ENCODE measurements around the gene PCK2.

PCK2 gene

DNA sequence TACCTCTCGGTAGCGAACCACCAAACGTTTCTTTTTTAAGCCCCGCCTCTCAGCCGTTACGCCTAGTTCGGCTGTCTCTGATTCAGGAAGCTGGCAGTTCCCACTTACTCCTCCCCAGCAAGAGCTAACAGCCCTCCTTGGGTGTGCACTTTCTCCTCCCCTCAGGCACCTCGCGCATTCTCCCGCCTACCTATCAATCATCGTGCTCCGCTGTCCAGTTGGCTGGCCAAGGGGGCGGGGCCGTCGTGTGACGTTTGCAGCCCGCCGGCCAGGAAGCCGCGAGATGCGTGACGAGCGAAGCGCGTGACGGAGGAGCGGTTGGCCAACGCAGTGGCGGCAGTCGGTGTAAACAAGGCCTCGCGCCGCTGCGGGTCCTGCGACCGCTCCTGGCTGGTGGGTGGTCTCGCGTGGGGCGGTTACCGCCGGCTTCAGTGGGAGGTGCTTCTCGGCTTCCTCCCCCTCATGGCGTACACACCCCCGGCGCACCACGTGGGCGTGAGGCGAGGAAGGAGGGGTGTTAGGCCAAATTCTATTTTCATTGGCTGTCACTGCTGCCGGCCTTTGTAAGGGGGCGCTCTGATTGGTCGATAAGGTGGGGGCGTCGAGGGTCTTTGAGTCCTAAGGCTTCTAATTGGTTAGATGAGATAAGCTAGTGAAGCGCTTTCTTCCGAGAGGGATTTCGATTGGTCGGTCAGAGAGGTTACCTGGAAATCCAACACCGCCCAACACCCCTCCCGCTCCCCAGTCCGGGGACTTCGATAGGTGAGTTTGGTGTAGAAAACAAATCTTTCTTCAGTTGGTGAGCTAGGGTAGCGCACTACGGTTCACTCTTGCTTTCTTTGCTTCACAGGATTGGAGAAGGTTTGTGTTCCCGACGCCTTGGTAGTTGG lies 20.7 kb downstream of the PCK2 start, which contains the start of the genes DCAF11 and NRL:
TSS of gene DCAF11 (plus strand) at position 246 of the 890 bp plus-strand sequence. CDS start 818 bp downstream, outside the sequence.
TSS of gene NRL (minus strand) at position 418 of the 890 bp plus-strand sequence. CDS start 32,101 bp downstream, outside the sequence.
- DNase-seq (ENCODE audit: low read depth in 2 of 3, low spot score in 1 of 3) = peak; percentile 95 to 98 (median 98)

DNA sequence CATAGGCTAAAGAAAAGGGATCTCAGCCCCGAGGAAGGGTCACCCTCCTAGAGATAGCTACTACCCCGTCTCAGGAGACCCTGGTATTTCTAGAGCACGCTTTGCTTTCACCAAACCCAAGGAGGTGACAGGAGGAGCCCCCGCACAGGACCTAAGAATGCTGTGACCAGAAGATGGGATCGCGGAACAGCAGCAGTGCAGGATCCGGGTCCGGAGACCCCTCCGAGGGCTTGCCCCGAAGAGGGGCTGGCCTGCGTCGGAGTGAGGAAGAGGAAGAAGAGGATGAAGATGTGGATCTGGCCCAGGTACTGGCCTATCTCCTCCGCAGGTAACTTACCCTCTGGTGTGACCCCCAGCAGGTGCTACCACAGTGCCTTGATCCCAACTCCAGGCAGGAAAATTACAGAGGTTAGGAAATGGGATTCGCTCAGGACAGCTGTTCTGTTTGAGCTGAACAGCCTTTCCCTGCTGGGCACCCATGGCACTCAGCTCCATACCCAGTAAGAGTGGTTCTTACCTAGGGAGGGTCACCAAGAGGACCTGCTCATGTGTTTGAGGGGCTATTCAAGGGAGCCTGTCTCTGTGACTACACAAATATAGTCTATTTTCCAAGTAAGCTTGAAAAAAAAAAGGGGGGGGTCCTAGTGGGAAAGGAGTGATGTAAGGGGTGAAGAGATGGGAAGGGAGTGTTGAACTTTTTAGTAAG lies 21.5 kb downstream of the PCK2 start:
- no peak for DNase-seq (ENCODE audit: low read depth in 2 of 3, low spot score in 1 of 3)

- DNase-seq (ENCODE audit: low read depth in 2 of 3, low spot score in 1 of 3) = no peak
Observed at GRCh38 chr14:24116128-24116814, 22.2 kb downstream of the PCK2 start.

DNA sequence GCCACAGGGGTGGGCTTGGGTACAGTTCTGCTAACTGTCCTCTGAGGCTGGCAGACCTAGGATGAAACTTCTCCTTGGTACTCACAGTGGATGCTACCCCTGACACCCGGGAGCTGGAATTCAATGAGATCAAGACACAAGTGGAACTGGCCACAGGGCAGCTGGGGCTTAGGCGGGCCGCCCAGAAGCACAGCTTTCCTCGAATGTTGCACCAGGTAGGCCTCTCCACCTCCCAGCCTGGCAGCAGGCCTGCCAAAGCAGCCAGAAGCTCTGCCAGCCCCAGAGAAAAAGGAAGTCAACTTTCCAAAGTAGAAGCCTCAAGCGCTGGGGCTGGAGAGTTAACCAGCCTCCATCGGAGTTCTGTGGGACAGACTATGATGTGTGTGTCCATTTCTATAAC lies 23.1 kb downstream of the PCK2 start:
- no peak for DNase-seq (ENCODE audit: low read depth in 2 of 3, low spot score in 1 of 3)

- DNase-seq (ENCODE audit: low read depth in 2 of 3, low spot score in 1 of 3) = no peak
Observed at GRCh38 chr14:24119691-24120090, 25.6 kb downstream of the PCK2 start.

DNA sequence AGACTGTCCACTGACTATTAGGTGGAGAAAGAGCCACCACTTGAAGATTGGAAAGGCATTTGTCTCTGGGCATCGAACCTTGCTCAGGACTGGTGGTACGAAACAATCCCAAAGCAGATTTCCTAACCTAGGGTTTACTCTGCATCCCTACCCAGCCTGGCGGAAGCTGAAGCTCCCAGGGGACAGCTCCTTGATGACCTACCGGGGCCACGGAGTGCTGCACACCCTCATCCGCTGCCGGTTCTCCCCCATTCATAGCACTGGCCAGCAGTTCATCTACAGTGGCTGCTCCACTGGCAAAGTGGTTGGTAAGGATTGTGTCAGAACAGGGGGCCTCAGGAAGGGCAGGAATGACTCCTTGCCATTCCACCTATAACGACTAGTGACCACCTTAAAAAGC lies 27.1 kb downstream of the PCK2 start:
- DNase-seq (ENCODE audit: low read depth in 2 of 3, low spot score in 1 of 3) = no peak

- no peak for DNase-seq (ENCODE audit: low read depth in 2 of 3, low spot score in 1 of 3)
Observed at GRCh38 chr14:24122416-24122815, 28.3 kb downstream of the PCK2 start.

- no peak for DNase-seq (ENCODE audit: low read depth in 2 of 3, low spot score in 1 of 3)
Observed at GRCh38 chr14:24122898-24123297, 28.8 kb downstream of the PCK2 start.

DNA sequence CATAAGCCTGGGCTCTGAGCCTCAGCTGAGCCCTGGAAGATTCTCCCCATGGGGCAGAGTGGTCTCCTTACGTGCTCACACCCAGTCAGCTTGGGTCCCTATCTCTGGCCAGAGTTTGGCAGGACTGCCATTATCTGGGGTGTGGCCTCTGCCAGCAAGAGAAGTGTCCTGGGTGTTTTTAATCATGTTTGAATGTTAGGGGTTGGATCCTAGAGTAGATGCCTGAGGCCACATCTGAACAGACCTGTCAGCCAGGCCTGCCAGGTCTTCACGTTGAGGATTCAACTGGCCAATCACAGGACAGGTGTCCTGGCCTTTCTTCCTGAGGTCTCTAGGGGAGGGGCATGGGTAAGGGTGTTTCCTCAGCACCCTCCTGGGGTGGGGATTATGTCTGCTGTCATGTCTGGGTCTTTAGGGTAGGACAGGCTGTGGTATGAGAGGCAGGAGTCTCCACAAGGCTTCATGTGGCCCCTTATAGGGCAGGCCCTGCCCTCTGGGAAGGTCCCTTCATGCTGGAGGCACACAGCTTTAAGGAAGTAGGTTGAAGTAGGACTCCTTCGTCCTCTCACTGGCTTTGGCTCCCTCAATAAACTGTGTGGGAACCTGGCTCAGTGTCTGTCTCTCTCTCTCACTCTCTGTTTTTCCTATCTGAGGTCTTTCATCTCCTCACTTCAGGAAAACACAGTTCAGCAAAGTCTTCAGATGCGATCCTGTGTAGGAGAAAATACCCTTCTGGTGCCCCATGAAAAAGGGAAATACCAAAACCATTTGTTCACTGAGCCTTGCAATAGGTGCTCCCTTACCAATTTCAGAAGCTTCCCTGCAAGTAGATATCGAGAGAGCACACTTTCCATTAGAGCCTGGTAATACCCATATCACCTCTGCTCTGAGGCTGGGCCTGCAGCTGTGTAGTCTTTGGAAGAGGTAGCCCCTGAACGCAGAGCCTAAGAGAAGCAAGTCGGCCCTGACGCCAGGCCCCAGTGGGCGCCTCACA lies 29.6 kb downstream of the PCK2 start:
- no peak for DNase-seq (ENCODE audit: low read depth in 2 of 3, low spot score in 1 of 3)

GRCh38 chr14:24126939-24127338 lies 32.8 kb downstream of the PCK2 start:
- no peak for DNase-seq (ENCODE audit: low read depth in 2 of 3, low spot score in 1 of 3)

GRCh38 chr14:24127673-24128072 lies 33.6 kb downstream of the PCK2 start:
- no peak for DNase-seq (ENCODE audit: low read depth in 2 of 3, low spot score in 1 of 3)

DNA sequence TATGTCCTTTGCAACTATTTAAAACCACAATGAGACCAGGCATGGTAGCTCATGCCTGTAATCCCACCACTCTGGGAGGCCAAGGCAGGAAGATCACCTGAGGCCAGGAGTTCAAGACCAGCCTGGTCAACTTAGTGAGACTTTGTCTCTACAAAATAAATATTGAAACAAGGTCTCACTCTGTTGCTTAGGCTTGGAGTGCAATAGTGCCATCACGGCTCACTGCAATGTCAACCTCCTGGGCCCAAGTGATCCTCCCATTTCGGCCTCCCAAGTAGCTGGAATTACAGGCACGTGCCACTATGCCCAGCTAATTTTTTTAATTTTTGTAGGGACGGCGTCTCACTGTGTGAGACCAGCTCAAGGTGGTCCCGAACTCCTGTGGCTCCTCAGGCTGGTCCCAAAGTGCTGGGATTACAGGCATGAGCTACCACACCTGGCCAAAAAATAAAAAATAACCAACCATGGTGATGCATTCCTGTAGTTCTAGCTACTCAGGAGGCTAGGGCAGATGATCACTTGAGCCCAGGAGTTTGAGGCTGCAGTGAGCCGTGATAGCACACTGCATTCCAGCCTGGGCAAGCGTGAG lies 35.4 kb downstream of the PCK2 start:
- DNase-seq (ENCODE audit: low read depth in 2 of 3, low spot score in 1 of 3) = no peak

GRCh38 chr14:24130380-24130716 lies 36.2 kb downstream of the PCK2 start, which contains the start of gene FITM1:
FITM1 (plus strand) TSS chr14:24130659; CDS start chr14:24131564, 905 bp downstream.
- DNase-seq (ENCODE audit: low read depth in 2 of 3, low spot score in 1 of 3) = no peak

- no peak for DNase-seq (ENCODE audit: low read depth in 2 of 3, low spot score in 1 of 3)
Observed at GRCh38 chr14:24130717-24131548, 36.8 kb downstream of the PCK2 start.

DNA sequence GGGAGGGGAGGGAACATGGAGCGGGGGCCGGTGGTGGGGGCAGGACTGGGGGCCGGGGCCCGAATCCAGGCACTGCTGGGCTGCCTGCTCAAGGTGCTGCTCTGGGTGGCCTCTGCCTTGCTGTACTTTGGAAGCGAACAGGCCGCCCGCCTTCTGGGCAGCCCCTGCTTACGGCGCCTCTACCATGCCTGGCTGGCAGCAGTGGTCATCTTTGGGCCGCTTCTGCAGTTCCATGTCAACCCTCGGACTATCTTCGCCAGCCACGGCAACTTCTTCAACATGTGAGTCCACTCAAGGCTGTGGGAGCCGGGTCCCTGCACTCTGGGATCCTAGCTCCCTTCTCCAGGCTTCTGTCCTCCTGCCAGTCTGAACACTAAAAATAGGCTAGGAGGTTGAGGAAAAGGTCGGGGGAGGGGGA lies 37.4 kb downstream of the PCK2 start:
- DNase-seq (ENCODE audit: low read depth in 2 of 3, low spot score in 1 of 3) = no peak

- DNase-seq (ENCODE audit: low read depth in 2 of 3, low spot score in 1 of 3) = no peak
Observed at GRCh38 chr14:24132061-24132685, 38.1 kb downstream of the PCK2 start.

DNA sequence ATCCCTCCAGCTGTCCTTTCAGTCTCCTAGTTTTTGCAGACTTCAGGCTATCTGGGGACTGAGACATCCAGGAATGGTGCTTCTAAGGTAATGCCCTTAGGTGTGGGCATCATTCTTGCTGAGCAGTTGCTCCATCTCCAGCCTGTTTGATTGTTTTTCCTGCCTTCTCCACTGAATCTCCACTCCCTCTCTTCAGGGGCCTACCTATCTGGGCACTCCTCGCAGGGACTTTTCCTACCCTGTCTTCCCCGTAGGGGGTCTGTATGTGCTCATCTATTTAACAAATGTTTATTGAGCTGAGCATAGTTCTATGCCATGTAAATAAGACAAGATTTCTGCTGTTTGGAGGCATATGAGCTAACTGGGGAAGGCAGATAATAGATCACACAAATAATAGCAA lies 38.9 kb downstream of the PCK2 start:
- no peak for DNase-seq (ENCODE audit: low read depth in 2 of 3, low spot score in 1 of 3)

- no peak for DNase-seq (ENCODE audit: low read depth in 2 of 3, low spot score in 1 of 3)
Observed at GRCh38 chr14:24133735-24134134, 39.6 kb downstream of the PCK2 start.

DNA sequence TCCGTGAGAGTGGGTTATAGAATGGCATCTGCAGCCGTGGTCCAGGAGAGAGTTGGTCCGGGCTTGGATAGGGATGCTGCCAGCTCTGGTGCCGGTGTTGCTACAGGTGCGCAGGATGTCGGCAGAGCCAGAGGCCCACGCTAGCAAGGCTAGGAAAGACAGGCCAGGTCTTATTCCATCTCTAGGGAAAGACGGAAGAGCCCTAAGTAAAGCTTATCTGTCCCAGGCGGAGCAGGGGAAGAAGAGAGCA lies 41.4 kb downstream of the PCK2 start:
- no peak for DNase-seq (ENCODE audit: low read depth in 2 of 3, low spot score in 1 of 3)

All from stimulated activated CD4-positive, alpha-beta T cell treated with anti-CD3 and anti-CD28 coated beads, Interleukin-12 subunit alpha, Interleukin-12 subunit beta, amount 100 ng/mL, for 48 hours (primary cell).